CD8-positive, alpha-beta memory T cell (primary cell): ENCODE data around the gene BACE2. TPM values are rescaled to one million over a fixed set of nuclear protein-coding genes. Genes with fewer than 3 reads are reported as not detected.

ENCODE experiments used
- CTCF ChIA-PET: fragments of 350-600 bp; sonication (Branson Sonifier 250); formaldehyde crosslinking; loops from one replicate; lab custom pipeline; 2021; ENCODE audit warnings: antibody characterized with exemption; lab: Charles Lee
- POLR2A ChIA-PET: fragments of 350-600 bp; sonication (Branson Sonifier 250); formaldehyde crosslinking; loops from one replicate; lab custom pipeline; 2021; ENCODE audit warnings: antibody characterized with exemption; lab: Charles Lee
- DNase-seq, 5 donors: peaks; one replicate each; pipeline versions ENCODE4 v3.0.0 to v3.0.0-alpha.2; 2020 to 2022; ENCODE audit warnings: mixed read lengths in 1 of 5
- H3K27ac ChIP-seq: one replicate; pipeline ENCODE4 v1.7.0; 2013; ENCODE audit warnings: low read depth, mild to moderate bottlenecking, low read length, moderate library complexity
- H3K27me3 ChIP-seq: 2 replicates; pipeline ENCODE4 v1.7.0; 2013; ENCODE audit warnings: low read length, mild to moderate bottlenecking; ENCODE audit not compliant: insufficient read depth, poor library complexity, severe bottlenecking
- H3K36me3 ChIP-seq: 2 replicates; pipeline ENCODE4 v1.7.0; 2013; ENCODE audit warnings: mild to moderate bottlenecking, low read length, moderate library complexity; ENCODE audit not compliant: insufficient read depth
- H3K4me1 ChIP-seq: 2 replicates; pipeline ENCODE4 v1.7.0; 2013; ENCODE audit warnings: mild to moderate bottlenecking, low read length, moderate library complexity; ENCODE audit not compliant: insufficient read depth
- H3K4me3 ChIP-seq: 2 replicates; pipeline ENCODE4 v1.7.0; 2013; ENCODE audit warnings: mild to moderate bottlenecking, low read length
- H3K9me3 ChIP-seq: 2 replicates; pipeline ENCODE4 v1.7.0; 2013; ENCODE audit warnings: mild to moderate bottlenecking, low read length
- H3K27ac Mint-ChIP-seq, 8 donors: one replicate each; pipeline ENCODE4 v1.8.0; 2020 to 2021; ENCODE audit warnings: mixed read lengths in 8 of 8, mild to moderate bottlenecking in 6 of 8, inconsistent platforms in 3 of 8, moderate library complexity in 3 of 8
- H3K27me3 Mint-ChIP-seq, 2 donors: one replicate each; pipeline ENCODE4 v1.8.0; 2020 to 2021; ENCODE audit warnings: mixed read lengths in 2 of 2, mild to moderate bottlenecking in 1 of 2, moderate library complexity in 1 of 2
- H3K36me3 Mint-ChIP-seq, 3 donors: one replicate each; pipeline ENCODE4 v1.8.0; 2020 to 2021; ENCODE audit warnings: mixed read lengths in 3 of 3, inconsistent platforms in 1 of 3, mild to moderate bottlenecking in 1 of 3
- H3K4me1 Mint-ChIP-seq, 3 donors: one replicate each; pipeline ENCODE4 v1.8.0; 2020 to 2021; ENCODE audit warnings: mixed read lengths in 3 of 3, inconsistent platforms in 1 of 3, mild to moderate bottlenecking in 1 of 3
- H3K4me3 Mint-ChIP-seq, 7 donors: one replicate each; pipeline ENCODE4 v1.8.0; 2020 to 2021; ENCODE audit warnings: mixed read lengths in 7 of 7, mild to moderate bottlenecking in 6 of 7, moderate library complexity in 4 of 7, inconsistent platforms in 2 of 7
- H3K9me3 Mint-ChIP-seq, 5 donors: one replicate each; pipeline ENCODE4 v1.8.0; 2020 to 2022; ENCODE audit warnings: mixed read lengths in 5 of 5, mild to moderate bottlenecking in 3 of 5, moderate library complexity in 2 of 5, inconsistent platforms in 1 of 5
- polyA plus RNA-seq: library from polyadenylated mRNA; unstranded; fragments of 300-500 nt; fragmentation: Illumina TruSeq; gene quantifications from one replicate; pipeline ENCODE4 v1.2.3, GENCODE V29; 2021
- total RNA-seq, 2 experiments: library from RNA; stranded (reverse); gene quantifications; one replicate each; pipeline ENCODE4 v1.2.3, GENCODE V29; 2021

The BACE2 gene
- total and polyA plus RNA-seq, 3 experiments from 2014 or later: 0.44 to 1.1 (median 0.58) TPM

- H3K27me3 Mint-ChIP-seq: peaks cover 11 to 40% of the 10 kb centered on the region in 2 donors
- Histone ChIP-seq H3K27ac (no peak overlapping the region), H3K36me3 (no peaks in the 10 kb centered on the region), H3K9me3 (no peaks in the 10 kb centered on the region), H3K27me3 (peaks cover 6% of the 10 kb centered on the region), H3K4me3 (no peak overlapping the region), H3K4me1 (no peaks in the 10 kb centered on the region)
- ChIA-PET CTCF (no interaction called here), POLR2A (no interaction called here)
- H3K27ac Mint-ChIP-seq: no peak overlapping the region
- no peak for DNase-seq
- H3K9me3 Mint-ChIP-seq: no peaks in the 10 kb centered on the region
- no peaks in the 10 kb centered on the region for H3K4me1 Mint-ChIP-seq
- H3K4me3 Mint-ChIP-seq: no peak overlapping the region
- H3K36me3 Mint-ChIP-seq: no peaks in the 10 kb centered on the region
Observed at GRCh38 chr21:41175080-41175479, 7.1 kb downstream of the BACE2 start.

- no peak overlapping the region for H3K4me3 Mint-ChIP-seq
- Histone ChIP-seq H3K27me3 (peaks cover 6% of the 10 kb centered on the region), H3K9me3 (no peaks in the 10 kb centered on the region), H3K27ac (no peak overlapping the region), H3K4me1 (no peaks in the 10 kb centered on the region), H3K36me3 (no peaks in the 10 kb centered on the region), H3K4me3 (no peak overlapping the region)
- POLR2A ChIA-PET: no interaction called here
- peaks cover 12 to 36% of the 10 kb centered on the region in 2 donors for H3K27me3 Mint-ChIP-seq
- peaks cover 0 to 5% (median 0%) of the 10 kb centered on the region in 5 donors for H3K9me3 Mint-ChIP-seq
- no peak for DNase-seq
- CTCF ChIA-PET: no interaction called here
- H3K4me1 Mint-ChIP-seq: no peaks in the 10 kb centered on the region
- H3K27ac Mint-ChIP-seq: no peak overlapping the region
- no peaks in the 10 kb centered on the region for H3K36me3 Mint-ChIP-seq
Observed at GRCh38 chr21:41176846-41177245, 8.9 kb downstream of the BACE2 start.

- Histone ChIP-seq H3K4me3 (no peak overlapping the region), H3K9me3 (no peaks in the 10 kb centered on the region), H3K27me3 (no peaks in the 10 kb centered on the region), H3K27ac (no peak overlapping the region), H3K36me3 (no peaks in the 10 kb centered on the region), H3K4me1 (no peaks in the 10 kb centered on the region)
- CTCF ChIA-PET: no interaction called here
- Mint-ChIP-seq H3K27me3 (peaks cover 12 to 24% of the 10 kb centered on the region in 2 donors), H3K9me3 (peaks cover 0 to 5% (median 0%) of the 10 kb centered on the region in 5 donors), H3K36me3 (no peaks in the 10 kb centered on the region), H3K4me1 (no peaks in the 10 kb centered on the region), H3K27ac (no peak overlapping the region), H3K4me3 (no peak overlapping the region)
- POLR2A ChIA-PET: no interaction called here
- DNase-seq: no peak
Observed at GRCh38 chr21:41180752-41181151, 12.8 kb downstream of the BACE2 start.

- H3K27ac Mint-ChIP-seq: no peak overlapping the region
- no peak overlapping the region for H3K27ac ChIP-seq
- H3K36me3 Mint-ChIP-seq: no peaks in the 10 kb centered on the region
- no peak for DNase-seq
- H3K27me3 ChIP-seq: no peaks in the 10 kb centered on the region
- H3K4me1 Mint-ChIP-seq: no peaks in the 10 kb centered on the region
- peaks cover 0 to 5% (median 0%) of the 10 kb centered on the region in 5 donors for H3K9me3 Mint-ChIP-seq
- POLR2A ChIA-PET: no interaction called here
- CTCF ChIA-PET: no interaction called here
- H3K4me1 ChIP-seq: no peaks in the 10 kb centered on the region
- H3K4me3 ChIP-seq: no peak overlapping the region
- H3K27me3 Mint-ChIP-seq: peaks cover 14 to 15% of the 10 kb centered on the region in 2 donors
- H3K36me3 ChIP-seq: no peaks in the 10 kb centered on the region
- H3K4me3 Mint-ChIP-seq: no peak overlapping the region
- no peaks in the 10 kb centered on the region for H3K9me3 ChIP-seq
Observed at GRCh38 chr21:41182547-41182946, 14.6 kb downstream of the BACE2 start.

- ChIA-PET POLR2A (no interaction called here), CTCF (no interaction called here)
- H3K27ac Mint-ChIP-seq: no peak overlapping the region
- Histone ChIP-seq H3K4me1 (no peaks in the 10 kb centered on the region), H3K4me3 (no peak overlapping the region), H3K27me3 (no peaks in the 10 kb centered on the region), H3K27ac (no peak overlapping the region), H3K9me3 (no peaks in the 10 kb centered on the region), H3K36me3 (no peaks in the 10 kb centered on the region)
- H3K4me3 Mint-ChIP-seq: no peak overlapping the region
- no peaks in the 10 kb centered on the region for H3K36me3 Mint-ChIP-seq
- H3K27me3 Mint-ChIP-seq: peaks cover 14 to 17% of the 10 kb centered on the region in 2 donors
- no peaks in the 10 kb centered on the region for H3K4me1 Mint-ChIP-seq
- H3K9me3 Mint-ChIP-seq: peaks cover 0 to 5% (median 0%) of the 10 kb centered on the region in 5 donors
- no peak for DNase-seq
Observed at GRCh38 chr21:41183575-41183974, 15.6 kb downstream of the BACE2 start.

GRCh38 chr21:41185802-41186201 is 17.8 kb downstream of the BACE2 start:
- Mint-ChIP-seq H3K4me3 (no peak overlapping the region), H3K9me3 (peaks cover 4 to 8% (median 5%) of the 10 kb centered on the region in 5 donors), H3K4me1 (no peaks in the 10 kb centered on the region), H3K27me3 (peaks cover 17 to 18% of the 10 kb centered on the region in 2 donors), H3K36me3 (no peaks in the 10 kb centered on the region), H3K27ac (no peak overlapping the region)
- DNase-seq: no peak
- H3K9me3 ChIP-seq: no peaks in the 10 kb centered on the region
- H3K4me1 ChIP-seq: no peaks in the 10 kb centered on the region
- ChIA-PET POLR2A (no interaction called here), CTCF (interaction anchor here (0.6 kb wide), 1 partner anchor 17 kb away, joined by 3 read pairs; no protein-coding TSS in a partner anchor)
- no peaks in the 10 kb centered on the region for H3K36me3 ChIP-seq
- no peak overlapping the region for H3K4me3 ChIP-seq
- no peak overlapping the region for H3K27ac ChIP-seq
- no peaks in the 10 kb centered on the region for H3K27me3 ChIP-seq

GRCh38 chr21:41186755-41187536 is 19.0 kb downstream of the BACE2 start:
- Mint-ChIP-seq H3K9me3 (peaks cover 3 to 6% (median 5%) of the 10 kb centered on the region in 5 donors), H3K27me3 (peaks cover 13 to 14% of the 10 kb centered on the region in 2 donors), H3K4me3 (no peak overlapping the region), H3K36me3 (no peaks in the 10 kb centered on the region), H3K27ac (peak overlapping the region in 1 of 8 donors; percentile 17), H3K4me1 (no peaks in the 10 kb centered on the region)
- Histone ChIP-seq H3K9me3 (no peaks in the 10 kb centered on the region), H3K36me3 (no peaks in the 10 kb centered on the region), H3K4me1 (no peaks in the 10 kb centered on the region), H3K4me3 (no peak overlapping the region), H3K27ac (no peak overlapping the region), H3K27me3 (no peaks in the 10 kb centered on the region)
- POLR2A ChIA-PET: no interaction called here
- DNase-seq: no peak
- CTCF ChIA-PET: no interaction called here

GRCh38 chr21:41187537-41188025 is 19.6 kb downstream of the BACE2 start:
- no peak for DNase-seq
- Mint-ChIP-seq H3K36me3 (no peaks in the 10 kb centered on the region), H3K27me3 (peaks cover 14% of the 10 kb centered on the region in 2 donors), H3K27ac (no peak overlapping the region), H3K4me1 (no peaks in the 10 kb centered on the region), H3K4me3 (no peak overlapping the region), H3K9me3 (peaks cover 3 to 6% (median 5%) of the 10 kb centered on the region in 5 donors)
- ChIA-PET POLR2A (no interaction called here), CTCF (no interaction called here)
- no peaks in the 10 kb centered on the region for H3K36me3 ChIP-seq
- no peak overlapping the region for H3K4me3 ChIP-seq
- no peaks in the 10 kb centered on the region for H3K4me1 ChIP-seq
- H3K9me3 ChIP-seq: no peaks in the 10 kb centered on the region
- H3K27me3 ChIP-seq: no peaks in the 10 kb centered on the region
- no peak overlapping the region for H3K27ac ChIP-seq
